Skeletal muscle cell (primary cell): ENCODE data around the gene CEBPG.

ENCODE experiments used
- DNase-seq: peaks from one replicate; pipeline ENCODE4 v3.0.0-alpha.2; 2010; ENCODE audit warnings: low read depth
- H3K4me3 ChIP-seq: 2 replicates; pipeline ENCODE4 v1.5.1; 2011; ENCODE audit warnings: low read depth, mild to moderate bottlenecking, control low read depth, low read length, moderate library complexity

CEBPG gene

DNA sequence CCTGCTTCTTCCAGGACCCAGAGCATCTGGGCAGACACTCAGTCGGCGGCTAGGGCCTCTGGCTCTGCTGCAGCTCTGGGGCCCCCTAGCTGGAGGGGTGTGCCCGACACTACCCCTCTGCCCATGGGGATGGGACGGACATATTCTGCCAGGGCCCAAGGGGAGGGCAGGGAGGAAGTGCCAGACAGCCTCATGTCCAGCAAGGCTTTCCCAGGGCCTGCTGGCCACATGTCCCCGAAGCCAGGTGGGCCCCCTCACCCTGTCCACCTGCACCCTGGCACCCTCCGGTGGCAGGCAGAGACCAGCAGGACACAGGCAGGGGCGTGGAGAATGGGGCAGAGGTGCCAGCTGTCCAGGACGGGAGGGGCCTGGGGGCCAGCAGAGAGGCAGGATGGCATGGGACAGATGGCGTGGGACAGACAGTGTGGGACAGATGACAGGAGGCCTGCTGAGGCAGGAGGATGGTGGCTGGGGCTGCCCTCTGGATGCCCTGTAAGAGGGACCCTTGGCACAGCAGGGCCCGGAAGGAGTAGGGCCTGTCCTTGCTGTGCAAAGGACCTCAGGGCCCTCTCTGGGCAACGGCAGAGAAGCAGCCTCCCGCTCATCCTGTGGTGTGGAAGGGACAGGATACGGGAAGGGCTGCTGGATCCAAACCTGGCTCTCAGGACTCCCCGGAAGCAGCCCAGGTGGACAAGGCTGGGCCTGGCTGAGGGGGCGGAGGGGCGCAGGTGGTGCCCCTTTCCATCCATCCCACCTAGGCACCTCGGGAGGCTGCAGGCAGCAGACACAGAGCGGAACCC lies 29.1 kb downstream of the CEBPG start:
- no peak overlapping the region for H3K4me3 ChIP-seq
- no peak for DNase-seq

DNA sequence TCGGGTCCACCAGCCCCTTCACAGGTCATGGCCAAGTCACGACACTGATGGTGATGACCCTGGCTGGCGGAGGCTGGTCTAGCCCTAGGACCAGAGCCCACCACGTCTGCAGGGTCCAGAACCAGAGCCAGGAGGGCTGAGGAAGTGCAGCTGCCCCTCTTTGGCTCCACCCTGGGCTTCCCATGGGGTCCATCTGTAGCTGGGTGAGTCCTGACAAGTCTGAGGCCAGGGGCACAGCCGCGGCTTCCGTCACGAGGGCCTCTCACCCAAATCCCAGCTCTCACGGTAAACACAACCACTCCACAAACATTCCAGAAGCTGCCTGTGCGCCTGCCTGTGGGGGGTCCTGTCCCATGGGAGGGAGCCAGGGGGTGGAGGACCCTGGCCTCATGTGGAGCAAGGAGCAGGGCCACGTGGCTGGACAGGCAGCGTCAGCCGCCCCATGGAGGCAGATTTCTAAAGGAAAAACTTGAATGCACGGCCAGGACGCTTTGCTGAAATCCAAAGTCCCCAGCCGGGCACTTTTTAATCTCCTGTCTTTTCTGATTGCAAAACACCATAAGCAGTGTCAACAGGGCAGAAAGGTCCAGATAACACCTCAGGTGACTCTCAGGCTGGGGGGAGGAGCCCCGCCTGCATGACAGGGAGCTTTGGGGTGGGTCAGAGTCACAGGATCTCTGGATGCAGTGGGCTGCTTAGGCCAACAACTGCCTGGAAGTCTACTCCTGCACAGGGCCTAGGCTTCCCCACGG lies 29.9 kb downstream of the CEBPG start:
- no peak for DNase-seq
- H3K4me3 ChIP-seq, result no peak overlapping the region

DNA sequence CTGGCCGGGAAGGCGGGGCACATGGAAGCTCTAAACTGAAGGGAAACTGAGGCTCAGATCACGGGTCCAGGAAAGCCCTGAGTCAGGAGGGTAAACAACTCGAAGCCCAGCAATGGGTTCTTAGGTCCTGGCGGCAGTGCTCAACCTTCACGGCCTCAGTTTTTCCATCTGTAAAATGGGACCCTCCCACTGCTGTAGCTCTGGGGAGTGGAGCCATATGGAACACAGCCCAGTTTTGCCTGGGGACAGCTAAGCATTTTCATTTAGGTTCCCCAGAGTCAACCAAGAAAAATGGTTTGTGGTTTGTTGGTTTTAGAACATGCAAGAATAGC lies 30.4 kb downstream of the CEBPG start:
- no peak overlapping the region for H3K4me3 ChIP-seq
- DNase-seq, result no peak

DNA sequence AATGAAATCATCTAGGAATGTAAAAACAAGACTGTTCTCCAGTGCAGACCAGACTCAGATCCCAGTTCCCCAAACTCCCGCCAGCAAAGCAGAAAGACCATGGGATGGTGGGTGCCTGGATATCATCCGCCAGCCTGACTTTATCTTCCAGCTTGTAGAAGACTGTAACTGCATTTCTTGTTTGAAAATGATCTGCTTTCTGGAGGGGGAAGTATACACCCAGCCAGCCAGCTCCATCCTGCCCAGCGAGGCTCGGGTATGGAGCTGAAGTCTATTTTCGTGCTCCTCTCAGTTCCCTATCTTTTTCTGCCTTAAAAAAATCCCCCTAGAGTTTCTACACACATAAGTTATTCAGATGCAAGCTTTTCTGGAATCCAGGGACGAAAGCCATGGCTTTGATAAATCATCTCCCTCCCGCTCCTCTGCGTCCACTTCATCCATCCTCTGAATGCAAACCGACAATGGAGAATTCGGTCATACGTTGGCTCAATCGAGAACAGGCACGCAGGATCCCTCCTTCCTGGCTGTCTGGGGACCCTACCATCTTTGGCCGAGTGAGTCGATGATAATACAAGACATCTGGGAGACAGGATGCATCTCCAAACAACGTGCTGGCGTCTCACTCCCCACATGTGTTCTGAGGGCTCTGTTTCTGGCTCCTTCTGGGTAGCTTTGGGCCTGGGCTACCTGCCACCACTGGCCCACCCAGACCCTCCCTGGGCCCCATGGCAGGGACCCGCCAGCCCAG lies 31.2 kb downstream of the CEBPG start:
- no peak overlapping the region for H3K4me3 ChIP-seq
- DNase-seq, result no peak

DNA sequence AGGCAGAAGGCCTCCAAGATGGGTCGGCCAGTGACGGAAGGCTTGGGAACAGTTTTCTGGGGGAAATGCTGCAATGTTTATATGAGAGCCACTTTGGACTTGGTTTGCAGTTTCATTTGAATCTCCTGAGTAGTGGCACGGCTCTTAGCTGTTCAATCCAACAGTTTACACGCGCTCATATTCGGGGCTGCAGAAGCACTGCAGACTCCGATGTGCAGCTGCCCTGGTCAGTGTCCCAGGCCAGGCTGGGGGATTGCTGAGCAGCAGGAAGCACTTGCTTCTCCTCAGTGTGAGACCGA lies 31.7 kb downstream of the CEBPG start:
- no peak for DNase-seq
- no peak overlapping the region for H3K4me3 ChIP-seq

DNA sequence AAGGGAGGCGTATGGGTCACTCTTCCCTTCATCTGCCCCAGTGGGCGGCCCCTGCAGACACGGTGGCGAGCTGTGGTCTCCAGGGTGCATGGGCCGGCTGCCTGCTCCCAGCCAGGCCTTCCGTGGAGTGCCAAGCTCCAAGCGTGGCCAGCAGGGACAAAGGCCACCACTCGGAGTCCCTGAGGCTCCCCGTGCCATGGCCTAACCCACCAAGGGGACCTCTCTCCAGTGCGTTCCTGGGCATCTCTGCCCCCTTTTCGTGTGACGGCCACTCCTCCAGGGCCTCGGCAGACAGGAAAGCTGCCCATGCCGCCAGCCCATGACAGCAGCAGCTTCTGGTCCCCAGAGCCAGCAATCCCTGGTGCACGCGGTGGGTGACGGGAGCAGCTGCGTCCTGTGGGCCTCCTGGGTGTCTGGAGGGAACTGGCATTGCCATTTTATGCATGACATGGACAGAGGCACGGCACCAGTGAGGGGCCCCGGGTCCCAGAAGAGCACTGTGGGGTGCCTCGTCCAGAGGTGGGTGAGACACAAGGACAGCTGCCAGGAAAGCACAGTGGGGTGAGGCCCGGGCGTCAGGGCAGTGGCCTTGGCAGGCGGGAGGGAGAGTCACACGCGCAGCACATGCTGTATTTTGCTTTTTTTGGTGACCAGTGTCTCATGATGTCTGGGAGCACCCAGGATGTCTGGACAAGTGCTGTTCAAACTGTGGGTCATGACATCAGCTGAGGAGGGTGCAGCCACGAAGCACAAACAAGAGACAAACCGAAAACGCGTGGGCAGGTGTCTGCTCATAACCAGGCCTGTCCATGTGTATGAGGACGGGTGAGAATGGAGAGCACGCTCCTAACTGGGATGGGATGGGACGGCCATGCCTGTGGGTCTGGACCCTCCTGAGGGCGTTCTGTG lies 32.3 kb downstream of the CEBPG start:
- no peak overlapping the region for H3K4me3 ChIP-seq
- DNase-seq, result no peak

DNA sequence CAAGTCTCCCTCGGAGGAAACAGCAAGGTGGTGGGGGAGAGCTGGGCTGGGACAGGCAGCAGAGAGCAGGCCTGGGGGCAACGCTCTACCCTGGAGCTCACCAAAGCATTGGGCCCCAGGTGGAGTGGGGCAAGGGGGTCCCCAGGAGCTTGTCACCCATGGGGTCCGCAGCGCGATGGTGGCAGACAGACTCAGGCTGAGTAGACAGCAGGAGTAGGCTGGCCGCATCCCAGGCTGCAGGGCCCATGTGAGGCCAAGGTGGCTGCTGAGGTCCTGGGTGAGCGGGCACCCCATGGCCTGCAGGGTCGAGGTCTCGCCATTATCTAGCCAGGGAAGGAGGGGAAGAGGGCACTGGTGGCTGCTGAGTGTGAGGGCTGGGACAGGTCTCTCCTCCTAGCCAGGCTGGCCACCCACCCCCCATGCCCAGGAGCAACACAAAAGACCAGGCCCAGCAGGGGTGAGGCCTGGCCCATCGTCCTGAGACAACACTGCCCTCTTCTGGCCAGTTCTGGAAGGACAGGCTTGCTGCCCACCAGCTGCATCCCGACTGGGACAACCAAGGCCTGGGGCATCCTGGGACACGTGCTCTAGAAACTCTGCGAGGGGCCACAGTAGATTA lies 33.1 kb downstream of the CEBPG start:
- no peak overlapping the region for H3K4me3 ChIP-seq
- no peak for DNase-seq

DNA sequence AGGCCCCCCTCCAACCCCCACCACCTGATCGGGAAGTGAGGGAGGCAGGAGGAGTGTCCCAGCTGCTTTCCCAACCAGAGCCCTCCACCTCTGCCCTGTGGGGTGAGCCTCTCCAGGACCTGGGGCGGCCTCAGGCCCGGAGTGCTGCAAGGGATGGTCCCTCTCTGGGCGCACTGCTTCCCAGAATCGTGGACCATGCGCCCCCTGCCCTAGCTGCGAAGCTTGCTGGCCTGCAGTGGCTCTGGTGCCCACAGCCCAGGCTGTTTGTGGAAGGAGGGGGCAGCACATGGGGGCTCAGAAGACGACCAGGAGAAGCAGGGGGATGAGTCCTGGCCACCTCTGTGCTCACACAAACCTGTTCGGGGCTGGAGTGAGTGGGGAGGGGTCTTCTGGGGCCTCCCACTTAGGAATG lies 33.6 kb downstream of the CEBPG start:
- H3K4me3 ChIP-seq, result no peak overlapping the region
- no peak for DNase-seq

DNA sequence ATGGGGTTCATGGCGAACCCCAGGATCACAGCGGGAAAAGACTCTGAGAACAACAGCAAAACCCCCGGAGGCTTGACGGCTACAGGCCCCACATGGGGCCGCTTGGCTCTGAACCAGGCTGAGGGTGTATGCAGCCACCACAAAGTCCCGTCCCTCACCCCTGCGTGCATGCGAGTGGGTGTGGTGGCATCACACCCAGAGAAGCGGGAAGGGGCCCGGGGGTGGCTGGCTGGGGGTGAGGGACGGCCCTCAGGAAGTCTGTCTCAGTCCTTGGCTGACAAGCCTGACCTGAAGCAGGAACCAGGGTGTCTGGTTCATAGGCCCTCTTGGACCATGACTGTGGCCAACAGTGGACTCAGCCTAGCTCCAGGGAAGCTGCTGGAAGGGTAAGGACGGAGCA lies 34.2 kb downstream of the CEBPG start:
- H3K4me3 ChIP-seq, result no peak overlapping the region
- no peak for DNase-seq

DNA sequence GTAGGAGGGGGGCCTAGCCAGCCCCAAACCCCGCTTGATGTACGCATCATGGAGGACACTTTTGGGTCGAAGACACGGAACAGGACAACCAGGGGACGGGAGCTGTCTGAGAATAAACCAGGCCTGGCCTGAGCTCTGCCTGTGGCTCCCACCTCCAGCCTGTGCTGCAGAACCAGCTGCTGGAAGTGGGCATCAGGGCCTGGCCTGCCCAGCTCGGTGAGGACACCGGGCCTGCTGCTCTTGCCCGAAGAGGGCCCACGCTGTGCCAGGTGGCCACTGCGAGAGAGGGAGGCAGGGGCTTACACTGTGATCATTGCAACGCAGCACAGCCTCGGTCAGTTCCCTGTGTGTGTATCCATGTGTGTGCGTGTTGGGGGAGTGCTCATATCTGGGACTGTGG lies 34.6 kb downstream of the CEBPG start:
- DNase-seq, result no peak

DNA sequence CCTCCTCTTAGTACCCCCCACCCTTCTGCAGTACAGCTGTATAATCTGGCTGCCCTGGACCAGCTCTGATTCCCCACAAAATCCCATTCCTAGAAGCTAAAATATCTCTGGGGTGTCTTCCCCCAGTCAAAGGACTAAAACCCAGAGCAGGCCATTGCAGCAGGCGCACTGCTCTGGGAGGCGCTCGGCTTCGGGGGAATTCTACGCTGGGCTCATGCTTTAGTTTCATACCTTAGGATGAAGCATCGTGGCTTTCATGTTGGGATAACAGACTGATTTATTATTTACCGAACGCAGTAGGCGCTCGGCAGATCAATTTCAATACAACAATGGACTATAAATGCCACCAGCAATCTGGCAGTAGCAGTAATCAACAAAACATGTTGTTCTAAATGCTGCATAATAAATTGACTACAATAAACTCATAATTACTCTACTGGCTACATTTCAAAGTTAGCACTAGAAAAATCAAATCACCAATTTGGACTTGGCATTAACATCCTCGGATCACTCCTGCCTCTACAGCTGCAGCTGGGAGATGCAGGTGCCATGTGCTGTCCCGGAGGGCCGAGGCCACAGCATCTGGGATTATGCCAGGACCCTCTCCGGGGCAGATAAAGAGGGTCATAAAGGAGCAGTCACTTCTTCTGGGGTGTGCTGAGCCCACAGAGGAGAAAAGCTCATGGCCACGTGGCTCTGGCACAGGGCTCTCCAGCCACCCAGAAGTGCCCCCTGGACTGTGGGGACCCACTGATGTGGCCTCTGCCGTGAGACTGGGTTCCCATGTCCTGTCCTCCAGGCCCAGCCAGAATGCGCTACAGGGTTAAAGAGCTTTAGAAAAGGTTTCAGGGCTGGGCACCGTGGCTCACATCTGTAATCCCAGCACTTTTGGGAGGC lies 35.3 kb downstream of the CEBPG start:
- no peak for DNase-seq
- H3K4me3 ChIP-seq, result no peak overlapping the region

More for the DNA sequence above, 34.6 kb downstream of the CEBPG start:
- H3K4me3 ChIP-seq, result no peak overlapping the region

DNA sequence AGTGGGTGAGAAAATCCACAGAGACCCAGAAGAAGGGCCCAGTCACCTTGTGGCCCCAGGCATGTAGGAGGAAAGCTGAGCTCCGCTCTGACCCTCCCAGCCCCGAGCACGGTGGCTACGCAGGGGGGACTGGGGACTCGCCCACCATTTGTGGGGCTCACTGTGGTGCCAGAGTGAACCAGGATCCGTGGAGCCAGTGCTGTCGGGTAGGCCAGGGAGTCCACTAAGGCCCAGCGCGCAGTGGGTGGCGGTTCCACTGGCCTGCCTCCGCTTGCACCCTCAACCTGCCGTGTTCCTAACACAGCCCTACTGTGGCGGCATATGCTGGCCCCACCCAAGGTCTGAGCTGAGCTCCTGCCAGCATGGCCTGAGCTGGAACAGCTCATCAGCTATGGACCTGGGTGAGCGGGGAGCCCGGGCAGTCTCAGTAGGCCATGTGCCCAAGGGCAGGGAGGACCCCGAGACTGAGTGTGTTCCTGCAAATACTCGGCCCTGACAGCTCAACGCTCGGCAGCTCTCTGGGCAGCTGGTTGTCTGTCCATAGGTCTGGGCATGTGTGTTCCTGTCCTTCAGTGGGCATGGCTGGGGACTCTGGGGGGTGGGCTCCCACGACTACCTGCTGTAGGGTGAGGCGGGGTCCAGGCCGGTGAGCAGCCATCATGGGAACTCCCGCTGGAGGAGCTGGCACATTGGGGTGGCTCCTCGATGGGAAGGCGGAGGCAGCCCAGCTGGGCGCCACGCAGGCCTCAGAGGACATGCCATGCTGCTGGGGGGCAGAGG lies 36.6 kb downstream of the CEBPG start:
- no peak overlapping the region for H3K4me3 ChIP-seq
- no peak for DNase-seq

DNA sequence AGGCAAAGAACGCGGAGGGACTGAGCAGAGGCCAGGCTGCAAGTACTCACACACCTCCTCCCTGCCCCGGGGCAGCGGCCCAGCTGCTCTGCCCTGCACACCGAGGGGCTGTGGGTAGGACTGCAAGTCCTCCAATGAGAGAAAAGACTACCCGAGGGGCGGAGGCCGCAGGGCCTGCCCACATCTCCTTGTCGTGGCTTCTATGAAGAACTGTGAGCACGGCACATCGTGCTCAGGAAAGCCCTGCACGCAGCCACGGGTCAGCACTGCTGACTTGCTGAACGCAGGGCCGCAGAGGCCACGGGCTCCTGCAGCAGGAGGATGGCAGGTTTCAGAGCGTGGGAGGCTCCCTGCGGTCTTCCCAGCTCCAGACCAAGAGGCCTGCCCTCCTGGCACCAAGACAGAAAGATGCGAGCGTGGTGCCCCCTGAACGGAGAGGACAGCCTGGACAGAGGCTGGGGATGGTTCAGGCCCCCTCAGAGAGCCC lies 37.4 kb downstream of the CEBPG start:
- no peak overlapping the region for H3K4me3 ChIP-seq
- no peak for DNase-seq

DNA sequence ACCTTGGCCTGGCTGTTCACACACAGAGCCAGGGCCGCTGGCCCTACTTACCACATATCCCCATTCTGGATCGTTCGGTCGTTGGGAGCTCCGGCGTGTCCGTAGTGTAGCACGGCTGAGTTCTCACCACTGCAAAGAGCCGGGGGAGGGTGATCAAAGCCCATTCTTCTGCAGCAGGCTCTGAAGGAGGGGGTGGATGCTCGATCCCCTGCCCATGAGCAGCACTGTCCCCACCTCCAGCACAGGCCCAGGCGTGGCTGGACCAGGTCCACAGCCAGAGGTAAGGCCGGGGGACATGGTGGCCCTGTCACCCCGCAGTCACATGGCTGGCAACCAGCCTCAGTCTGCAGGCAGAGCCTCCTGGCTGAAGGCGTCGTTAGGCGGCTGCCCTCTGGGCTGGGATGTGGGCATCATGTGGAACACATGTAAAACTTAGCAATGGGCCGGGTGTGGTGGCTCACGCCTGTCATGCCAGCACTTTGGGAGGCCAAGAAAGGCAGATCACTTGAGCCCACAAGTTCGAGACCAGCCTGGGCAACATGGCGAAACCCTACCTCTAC lies 38.2 kb downstream of the CEBPG start:
- no peak for DNase-seq

DNA sequence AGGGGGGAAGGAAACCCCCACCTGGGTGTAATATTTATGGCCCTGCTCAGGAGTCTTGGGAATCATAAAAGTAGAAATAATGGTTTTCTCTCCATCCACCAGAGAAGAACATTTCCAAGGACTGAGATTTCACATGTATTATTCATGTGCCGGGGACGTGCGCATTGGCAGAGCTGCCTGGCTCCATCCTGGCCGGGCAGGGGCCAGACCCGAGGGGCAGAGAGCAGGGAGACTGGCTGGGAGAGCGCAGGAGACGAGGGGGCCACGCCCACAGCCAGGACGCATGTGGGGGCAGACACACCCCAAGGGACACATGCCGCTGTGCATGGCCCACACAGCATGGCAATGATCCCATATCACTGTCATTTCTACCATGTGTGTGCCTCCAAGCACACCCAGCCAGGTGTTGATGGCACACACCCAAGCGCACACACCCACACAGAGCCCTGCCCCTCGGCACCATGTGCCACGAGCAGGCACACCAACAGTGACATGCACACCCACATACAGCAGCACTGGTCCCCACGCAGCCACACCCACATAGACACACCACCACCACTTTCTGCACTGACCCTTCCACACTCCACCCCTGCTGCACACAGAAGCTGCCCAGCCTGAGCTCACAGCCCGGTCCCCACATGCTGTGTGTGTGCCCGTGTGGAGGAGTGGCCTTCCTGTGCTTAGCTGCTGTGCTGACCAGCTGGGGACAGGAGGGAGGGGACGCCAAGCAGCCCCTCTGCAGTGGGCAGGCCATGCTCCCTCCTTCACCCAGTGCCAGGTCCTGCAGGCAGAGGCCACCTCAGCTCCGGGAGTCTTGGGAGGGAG lies 39.3 kb downstream of the CEBPG start:
- DNase-seq, result no peak

More for the DNA sequence above, 38.2 kb downstream of the CEBPG start:
- no peak overlapping the region for H3K4me3 ChIP-seq

DNA sequence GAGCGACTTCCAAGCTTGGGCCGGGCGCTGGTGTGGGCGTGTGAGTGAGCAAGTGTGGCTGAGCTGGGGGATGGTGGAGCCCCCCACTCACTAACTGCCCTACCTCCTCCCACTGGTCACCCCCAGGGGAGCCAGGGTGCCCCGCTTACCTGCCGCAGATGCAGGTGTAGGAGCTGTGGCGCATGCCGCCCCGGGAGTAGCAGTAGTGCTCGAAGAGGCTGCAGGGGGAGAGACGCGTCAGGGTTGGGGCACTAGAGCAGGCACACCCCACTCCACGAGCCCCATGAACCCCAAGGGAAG lies 39.9 kb downstream of the CEBPG start:
- DNase-seq, result no peak
- no peak overlapping the region for H3K4me3 ChIP-seq

More for the DNA sequence above, 39.3 kb downstream of the CEBPG start:
- no peak overlapping the region for H3K4me3 ChIP-seq
